Duodenal mucosa (tissue), 2 donors: ENCODE measurements around the gene ZNF607.

ENCODE experiments used
- H3K27ac ChIP-seq: one replicate; pipeline ENCODE4 v1.7.0; 2013; ENCODE audit warnings: low read depth, low read length
- H3K27me3 ChIP-seq, 2 donors: one replicate each; pipeline ENCODE4 v1.7.0; 2013; ENCODE audit warnings: low read length in 2 of 2, control low read depth in 1 of 2; ENCODE audit not compliant: insufficient read depth in 2 of 2, control insufficient read depth in 1 of 2
- H3K36me3 ChIP-seq, 2 donors: one replicate each; pipeline ENCODE4 v1.7.0; 2013; ENCODE audit warnings: low read length in 2 of 2, control low read depth in 1 of 2; ENCODE audit not compliant: insufficient read depth in 2 of 2, control insufficient read depth in 1 of 2
- H3K4me1 ChIP-seq, 2 donors: one replicate each; pipeline ENCODE4 v1.7.0; 2013; ENCODE audit warnings: low read length in 2 of 2, control low read depth in 1 of 2; ENCODE audit not compliant: insufficient read depth in 2 of 2, control insufficient read depth in 1 of 2
- H3K4me3 ChIP-seq, 2 donors: one replicate each; pipeline ENCODE4 v1.7.0; 2013; ENCODE audit warnings: low read length in 2 of 2, low read depth in 1 of 2
- H3K9ac ChIP-seq, 2 donors: one replicate each; pipeline ENCODE4 v1.7.0; 2013; ENCODE audit warnings: low read length in 2 of 2, low read depth in 1 of 2
- H3K9me3 ChIP-seq, 2 donors: one replicate each; pipeline ENCODE4 v1.7.0; 2013; ENCODE audit warnings: low read length in 2 of 2, control low read depth in 1 of 2; ENCODE audit not compliant: control insufficient read depth in 1 of 2

The ZNF607 gene

GRCh38 chr19:37654629-37655300 lies 64.8 kb downstream of the ZNF607 start:
- Histone ChIP-seq H3K27ac (peak overlapping the region; percentile 59), H3K36me3 (no peaks in the 10 kb centered on the region), H3K4me3 (peak overlapping the region; percentile 82 to 83), H3K9ac (peak overlapping the region; percentile 59 to 62), H3K4me1 (peaks cover 11 to 15% of the 10 kb centered on the region in 2 donors), H3K27me3 (no peaks in the 10 kb centered on the region), H3K9me3 (no peaks in the 10 kb centered on the region)

GRCh38 chr19:37654118-37654517 lies 65.4 kb downstream of the ZNF607 start:
- H3K27me3 ChIP-seq = no peaks in the 10 kb centered on the region
- H3K27ac ChIP-seq = no peak overlapping the region
- peaks cover 11 to 15% of the 10 kb centered on the region in 2 donors for H3K4me1 ChIP-seq
- no peaks in the 10 kb centered on the region for H3K36me3 ChIP-seq
- peak overlapping the region; percentile 82 to 83 for H3K4me3 ChIP-seq
- peak overlapping the region; percentile 59 to 62 for H3K9ac ChIP-seq
- no peaks in the 10 kb centered on the region for H3K9me3 ChIP-seq
